Measurements from ENCODE around the gene MRPS11.

MRPS11 gene

DNA sequence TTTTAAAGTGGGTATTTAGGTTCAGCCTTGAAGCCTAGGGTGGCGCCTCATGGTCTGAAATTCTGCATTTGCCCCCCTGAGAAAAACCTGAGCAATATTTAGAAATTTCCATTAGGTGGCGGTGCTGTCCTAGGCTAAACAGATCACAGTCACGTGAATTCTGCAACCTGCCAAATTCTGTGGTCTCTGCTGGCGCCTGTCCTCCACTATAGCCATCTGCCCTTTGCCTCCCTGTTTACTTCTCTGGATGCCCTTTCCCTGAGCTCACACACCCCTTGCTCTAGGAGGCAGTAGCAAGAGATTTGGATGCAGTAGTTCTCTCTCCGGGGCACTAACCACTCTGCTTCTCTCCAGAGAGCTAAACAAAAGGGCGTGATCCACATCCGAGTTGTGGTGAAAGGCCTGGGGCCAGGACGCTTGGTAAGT is 9.1 kb downstream of the MRPS11 start:
- peak; percentile 49 for DNase-seq (ENCODE audit: low spot score)
- TF ChIP-seq, protein P1, sequence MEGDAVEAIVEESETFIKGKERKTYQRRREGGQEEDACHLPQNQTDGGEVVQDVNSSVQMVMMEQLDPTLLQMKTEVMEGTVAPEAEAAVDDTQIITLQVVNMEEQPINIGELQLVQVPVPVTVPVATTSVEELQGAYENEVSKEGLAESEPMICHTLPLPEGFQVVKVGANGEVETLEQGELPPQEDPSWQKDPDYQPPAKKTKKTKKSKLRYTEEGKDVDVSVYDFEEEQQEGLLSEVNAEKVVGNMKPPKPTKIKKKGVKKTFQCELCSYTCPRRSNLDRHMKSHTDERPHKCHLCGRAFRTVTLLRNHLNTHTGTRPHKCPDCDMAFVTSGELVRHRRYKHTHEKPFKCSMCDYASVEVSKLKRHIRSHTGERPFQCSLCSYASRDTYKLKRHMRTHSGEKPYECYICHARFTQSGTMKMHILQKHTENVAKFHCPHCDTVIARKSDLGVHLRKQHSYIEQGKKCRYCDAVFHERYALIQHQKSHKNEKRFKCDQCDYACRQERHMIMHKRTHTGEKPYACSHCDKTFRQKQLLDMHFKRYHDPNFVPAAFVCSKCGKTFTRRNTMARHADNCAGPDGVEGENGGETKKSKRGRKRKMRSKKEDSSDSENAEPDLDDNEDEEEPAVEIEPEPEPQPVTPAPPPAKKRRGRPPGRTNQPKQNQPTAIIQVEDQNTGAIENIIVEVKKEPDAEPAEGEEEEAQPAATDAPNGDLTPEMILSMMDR (IDR thresholded peaks at IDR 0.05; ENCODE audit: extremely low read depth, missing control alignments): no peak

DNA sequence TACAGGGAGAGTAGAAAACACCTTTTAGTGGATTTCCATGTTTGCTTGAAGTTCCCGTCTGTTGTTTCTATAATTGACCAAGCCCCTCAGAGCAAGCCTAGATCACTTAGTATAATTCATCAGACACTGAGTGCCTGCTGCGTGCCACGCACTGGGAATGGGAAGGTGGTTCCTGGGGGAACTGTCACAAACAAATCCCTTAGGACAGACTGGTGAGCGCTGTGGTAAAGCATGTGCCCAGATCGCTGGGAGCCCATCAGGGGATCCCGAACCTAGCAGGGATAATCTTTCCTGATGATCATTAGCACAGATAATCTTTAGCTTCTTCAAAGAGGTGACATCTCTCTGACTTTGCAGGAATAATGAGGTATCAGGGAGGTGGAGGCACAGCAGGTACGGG is 9.6 kb downstream of the MRPS11 start:
- TF ChIP-seq, protein P1 (IDR thresholded peaks at IDR 0.05; ENCODE audit: extremely low read depth, missing control alignments): no peak
- no peak for DNase-seq (ENCODE audit: low spot score)

DNA sequence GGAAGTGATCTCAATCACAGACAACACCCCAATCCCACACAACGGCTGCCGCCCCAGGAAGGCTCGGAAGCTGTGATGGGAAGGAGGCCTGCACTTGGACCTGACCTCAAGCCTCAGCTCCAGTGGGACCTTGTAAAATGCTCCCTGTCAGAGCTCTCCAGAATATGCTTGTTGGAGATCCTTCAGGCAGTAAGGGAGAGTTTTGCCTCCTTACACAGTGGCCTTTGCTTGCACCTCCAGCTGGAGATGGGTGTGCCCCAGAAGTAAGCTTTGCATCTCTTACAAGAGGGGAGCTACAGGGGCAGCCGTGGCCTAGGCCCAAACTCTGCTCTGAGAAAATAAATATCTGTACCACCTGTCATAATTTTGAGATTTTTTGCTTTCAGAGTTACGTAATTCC is 10.4 kb downstream of the MRPS11 start:
- DNase-seq (ENCODE audit: low spot score): no peak
- TF ChIP-seq, protein P1 (IDR thresholded peaks at IDR 0.05; ENCODE audit: extremely low read depth, missing control alignments): no peak

DNA sequence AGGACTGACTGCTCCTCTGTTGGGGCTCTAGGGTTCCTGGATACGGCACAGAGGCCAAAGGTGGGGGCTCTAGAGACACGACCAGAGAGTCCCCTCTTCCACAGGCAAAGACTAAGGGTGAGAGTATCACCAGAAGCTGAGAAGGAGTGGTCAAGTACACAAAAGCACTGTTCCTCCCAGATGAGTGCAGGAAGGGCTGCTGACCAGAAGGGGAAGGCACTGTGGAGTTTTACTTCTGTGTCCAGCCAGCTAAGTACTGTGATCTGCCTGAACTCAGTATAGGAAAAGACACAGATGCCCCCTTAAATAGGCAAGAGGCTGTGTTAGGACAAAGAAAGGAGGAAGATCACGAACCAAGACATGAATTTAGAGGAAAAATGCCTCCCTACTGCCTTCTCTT is 11.7 kb downstream of the MRPS11 start:
- TF ChIP-seq, protein P1 (IDR thresholded peaks at IDR 0.05; ENCODE audit: extremely low read depth, missing control alignments): no peak
- no peak for DNase-seq (ENCODE audit: low spot score)

DNA sequence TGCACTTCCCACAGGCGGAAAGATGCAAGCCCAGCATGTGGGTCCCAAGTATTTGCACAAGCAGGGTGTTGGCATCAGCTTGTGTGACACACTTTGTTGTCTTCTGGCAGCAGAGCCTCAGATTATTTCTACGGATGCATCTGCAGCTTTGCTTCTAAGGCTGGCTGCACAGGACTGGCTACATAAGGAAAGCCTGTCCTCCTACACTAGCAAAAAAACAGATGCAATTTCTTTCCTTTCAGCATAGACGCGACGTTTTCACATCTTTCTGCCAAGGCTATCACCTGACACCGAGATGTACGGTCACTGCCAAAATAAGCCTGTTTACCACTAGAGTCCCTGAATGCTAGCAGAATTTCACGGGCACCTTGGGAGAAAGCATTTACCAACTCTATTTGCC is 13.5 kb downstream of the MRPS11 start:
- TF ChIP-seq, protein P1 (IDR thresholded peaks at IDR 0.05; ENCODE audit: extremely low read depth, missing control alignments): no peak
- DNase-seq (ENCODE audit: low spot score): no peak

DNA sequence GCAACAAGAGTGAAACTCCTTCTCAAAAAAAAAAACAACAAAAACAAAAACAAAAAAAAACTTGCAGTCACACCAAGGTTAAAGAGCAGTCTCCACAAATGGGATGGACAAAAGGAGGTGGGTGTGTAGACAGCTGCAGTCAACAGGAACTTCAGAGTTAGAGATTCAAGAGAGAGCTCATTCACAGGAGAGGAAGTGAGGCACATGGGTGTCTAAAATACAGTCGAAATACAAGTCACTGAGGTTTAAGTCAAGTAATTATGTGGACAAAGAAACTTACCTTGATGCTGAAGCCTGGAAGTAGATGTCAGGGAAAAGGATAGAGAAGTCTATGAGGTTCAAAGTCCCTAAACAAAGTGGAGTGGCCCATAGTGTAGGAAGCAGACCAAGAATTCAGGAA is 14.8 kb downstream of the MRPS11 start:
- no peak for DNase-seq (ENCODE audit: low spot score)
- TF ChIP-seq, protein P1 (IDR thresholded peaks at IDR 0.05; ENCODE audit: extremely low read depth, missing control alignments): no peak

DNA sequence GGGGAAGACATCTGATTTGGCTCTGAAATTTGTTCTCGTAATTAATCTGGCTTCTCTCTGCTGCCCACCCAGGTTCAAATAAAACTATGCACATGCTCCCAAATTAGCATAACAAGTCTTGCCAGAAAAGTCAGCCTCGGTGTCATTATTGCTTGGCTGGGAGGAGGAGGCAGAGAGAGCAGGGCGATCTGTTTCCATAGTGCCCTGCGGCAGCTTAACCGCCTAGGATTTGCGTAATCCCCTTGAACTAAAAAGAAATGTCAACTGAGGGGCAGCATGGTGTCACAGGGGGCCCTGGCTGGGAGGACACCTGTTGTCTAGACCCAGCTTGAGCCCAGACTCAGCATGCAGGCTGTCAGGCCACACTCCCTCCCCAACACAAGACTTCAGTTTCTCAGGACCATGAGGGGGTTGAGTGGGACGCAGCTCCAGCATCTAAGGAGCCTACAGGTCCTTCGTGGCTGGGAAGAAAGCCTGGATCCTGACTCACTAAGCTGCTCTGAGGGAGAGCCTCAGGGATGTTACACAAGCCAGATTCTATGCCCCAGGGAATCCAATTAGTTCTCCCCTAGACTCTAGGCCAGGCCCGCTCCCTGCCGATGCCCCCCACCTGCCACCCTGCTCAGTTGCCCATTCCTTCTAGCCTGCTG is 17.3 kb downstream of the MRPS11 start:
- TF ChIP-seq, protein P1 (IDR thresholded peaks at IDR 0.05; ENCODE audit: extremely low read depth, missing control alignments): no peak
- DNase-seq (ENCODE audit: low spot score): no peak
